ENCODE results near the gene MTA3.

GRCh38 chr2:42588121-42588520, 19.7 kb downstream of the MTA3 start:
- TF ChIP-seq, protein P1, sequence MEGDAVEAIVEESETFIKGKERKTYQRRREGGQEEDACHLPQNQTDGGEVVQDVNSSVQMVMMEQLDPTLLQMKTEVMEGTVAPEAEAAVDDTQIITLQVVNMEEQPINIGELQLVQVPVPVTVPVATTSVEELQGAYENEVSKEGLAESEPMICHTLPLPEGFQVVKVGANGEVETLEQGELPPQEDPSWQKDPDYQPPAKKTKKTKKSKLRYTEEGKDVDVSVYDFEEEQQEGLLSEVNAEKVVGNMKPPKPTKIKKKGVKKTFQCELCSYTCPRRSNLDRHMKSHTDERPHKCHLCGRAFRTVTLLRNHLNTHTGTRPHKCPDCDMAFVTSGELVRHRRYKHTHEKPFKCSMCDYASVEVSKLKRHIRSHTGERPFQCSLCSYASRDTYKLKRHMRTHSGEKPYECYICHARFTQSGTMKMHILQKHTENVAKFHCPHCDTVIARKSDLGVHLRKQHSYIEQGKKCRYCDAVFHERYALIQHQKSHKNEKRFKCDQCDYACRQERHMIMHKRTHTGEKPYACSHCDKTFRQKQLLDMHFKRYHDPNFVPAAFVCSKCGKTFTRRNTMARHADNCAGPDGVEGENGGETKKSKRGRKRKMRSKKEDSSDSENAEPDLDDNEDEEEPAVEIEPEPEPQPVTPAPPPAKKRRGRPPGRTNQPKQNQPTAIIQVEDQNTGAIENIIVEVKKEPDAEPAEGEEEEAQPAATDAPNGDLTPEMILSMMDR (IDR thresholded peaks at IDR 0.05) = no peak
- no peak for TF ChIP-seq EZH2 (IDR thresholded peaks at IDR 0.05)
